ENCODE results near the gene AZU1.
"Not testable (repeated sequence)": the region's sequence is repeated elsewhere in the genome, so short reads cannot be mapped to it uniquely, and the experiment has no call there.

The AZU1 gene

DNA sequence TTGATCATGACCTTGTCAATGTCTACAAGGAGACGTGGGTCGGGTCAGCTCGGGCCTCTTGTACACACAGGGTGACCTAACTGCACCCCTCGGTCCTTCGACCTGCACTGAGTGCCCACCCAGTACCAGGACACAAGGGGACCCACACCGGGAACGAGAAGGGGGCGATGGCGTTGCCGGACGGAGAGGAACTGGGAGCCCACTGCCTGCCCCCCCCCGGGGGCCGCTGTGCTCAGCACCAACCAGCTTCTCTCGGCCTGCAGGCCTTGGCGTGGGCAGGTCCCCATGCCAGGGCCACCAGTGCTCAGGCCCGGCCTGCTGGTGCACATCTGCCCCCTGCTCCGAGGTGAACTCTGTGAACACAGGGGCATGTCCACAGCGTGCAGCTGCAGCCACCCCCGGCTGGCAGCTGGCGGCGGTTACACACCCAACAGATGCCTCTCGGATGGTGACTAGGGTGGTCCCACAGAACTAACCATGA is 46.0 kb downstream of the AZU1 start:
- no peak for DNase-seq (ENCODE audit: low read depth)

DNA sequence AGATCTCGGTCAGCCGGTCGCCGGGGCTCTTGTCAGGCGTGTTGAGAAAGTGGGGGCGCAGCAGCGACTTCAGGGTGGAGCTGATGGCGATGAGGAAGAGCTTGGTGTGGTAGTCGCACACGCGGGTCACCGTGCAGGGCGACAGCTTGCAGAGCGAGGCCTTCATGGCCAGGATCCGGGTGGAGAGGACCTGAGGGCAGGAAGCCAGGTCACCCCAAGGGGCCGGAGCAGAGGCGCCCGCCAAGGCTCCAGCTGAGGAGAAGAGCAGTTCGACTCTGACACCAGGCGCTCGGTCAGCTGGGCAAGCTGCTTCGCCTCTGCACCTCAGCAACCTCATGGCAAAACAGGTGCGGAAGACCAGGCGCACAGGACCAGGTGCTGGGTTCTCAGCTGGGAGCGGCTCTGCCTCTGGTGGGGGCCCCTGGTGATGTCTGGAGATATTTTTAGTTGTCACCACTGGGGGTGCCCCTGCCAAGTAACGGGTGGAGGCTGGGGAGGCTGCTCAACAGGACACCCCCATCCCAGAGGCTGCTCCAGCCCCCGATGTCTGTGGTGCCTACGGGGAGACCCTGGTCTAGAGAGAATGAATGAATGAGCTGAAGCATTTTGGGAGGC is 47.7 kb downstream of the AZU1 start:
- no peak for DNase-seq (ENCODE audit: low read depth)

DNA sequence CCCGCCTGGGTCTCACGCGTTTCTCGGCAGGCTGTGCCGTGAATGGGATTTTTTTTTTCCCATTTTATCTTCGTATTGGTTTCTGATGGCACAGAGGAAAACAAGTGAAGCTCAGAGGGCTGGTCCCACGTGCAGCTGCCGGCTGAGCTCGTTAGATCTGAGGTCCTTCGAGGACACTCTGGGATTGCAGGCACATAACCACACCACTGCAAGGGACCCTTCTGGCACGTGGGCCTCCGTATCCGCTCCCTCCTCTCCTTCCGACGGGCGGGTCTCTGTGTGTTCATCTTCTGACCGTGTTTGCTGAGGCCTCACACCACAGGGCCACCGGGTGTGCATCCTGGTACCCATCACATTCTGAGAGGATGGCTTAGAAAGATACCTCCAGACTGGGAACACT is 48.5 kb downstream of the AZU1 start:
- no peak for DNase-seq (ENCODE audit: low read depth)

DNA sequence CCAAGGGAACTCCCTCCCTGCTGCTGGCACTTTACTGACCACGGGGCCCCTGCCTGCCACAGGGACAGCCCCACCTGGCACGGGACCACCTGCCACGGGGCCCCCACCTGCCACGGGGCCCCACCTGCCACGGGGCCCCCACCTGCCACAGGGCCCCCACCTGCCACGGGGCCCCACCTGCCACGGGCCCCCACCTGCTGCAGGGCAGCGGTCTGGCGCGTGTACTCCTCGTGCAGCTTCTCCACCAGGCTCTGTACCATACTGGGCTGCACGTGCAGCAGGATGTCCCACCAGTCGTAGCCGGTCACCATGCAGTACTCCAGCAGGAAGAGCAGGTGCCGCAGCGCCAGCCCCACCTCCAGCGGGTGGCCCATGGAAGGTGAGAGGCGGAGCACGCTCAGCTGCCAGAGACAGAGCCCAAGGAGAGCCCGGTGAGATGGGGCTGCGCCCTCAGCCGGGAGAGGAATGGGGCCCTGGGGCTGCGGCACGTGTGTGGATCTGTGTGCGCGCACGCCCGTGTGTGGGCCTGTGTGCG is 49.2 kb downstream of the AZU1 start:
- no peak for DNase-seq (ENCODE audit: low read depth)

DNA sequence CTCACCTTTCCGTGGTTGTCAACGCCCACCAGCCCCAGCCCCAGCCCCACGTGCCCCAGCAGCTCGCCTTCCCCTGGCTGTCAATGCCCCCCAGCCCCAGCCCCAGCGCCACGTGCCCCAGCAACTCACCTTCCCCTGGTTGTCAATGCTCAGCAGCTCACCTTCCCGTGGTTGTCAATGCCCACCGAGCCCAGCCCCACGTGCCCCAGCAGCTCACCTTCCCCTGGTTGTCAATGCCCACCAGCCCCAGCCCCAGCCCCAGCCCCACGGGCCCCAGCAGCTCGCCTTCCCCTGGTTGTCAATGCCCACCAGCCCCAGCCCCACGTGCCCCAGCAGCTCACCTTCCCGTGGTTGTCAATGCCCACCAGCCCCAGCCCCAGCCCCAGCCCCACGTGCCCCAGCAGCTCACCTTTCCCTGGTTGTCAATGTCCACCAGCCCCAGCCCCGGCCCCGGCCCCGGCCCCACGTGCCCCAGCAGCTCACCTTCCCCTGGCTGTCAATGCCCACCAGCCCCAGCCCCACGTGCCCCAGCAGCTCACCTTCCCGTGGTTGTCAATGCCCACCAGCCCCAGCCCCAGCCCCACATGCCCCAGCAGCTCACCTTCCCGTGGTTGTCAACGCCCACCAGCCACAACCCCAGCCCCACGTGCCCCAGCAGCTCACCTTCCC is 50.5 kb downstream of the AZU1 start:
- DNase-seq (ENCODE audit: low read depth) = not testable (repeated sequence)

DNA sequence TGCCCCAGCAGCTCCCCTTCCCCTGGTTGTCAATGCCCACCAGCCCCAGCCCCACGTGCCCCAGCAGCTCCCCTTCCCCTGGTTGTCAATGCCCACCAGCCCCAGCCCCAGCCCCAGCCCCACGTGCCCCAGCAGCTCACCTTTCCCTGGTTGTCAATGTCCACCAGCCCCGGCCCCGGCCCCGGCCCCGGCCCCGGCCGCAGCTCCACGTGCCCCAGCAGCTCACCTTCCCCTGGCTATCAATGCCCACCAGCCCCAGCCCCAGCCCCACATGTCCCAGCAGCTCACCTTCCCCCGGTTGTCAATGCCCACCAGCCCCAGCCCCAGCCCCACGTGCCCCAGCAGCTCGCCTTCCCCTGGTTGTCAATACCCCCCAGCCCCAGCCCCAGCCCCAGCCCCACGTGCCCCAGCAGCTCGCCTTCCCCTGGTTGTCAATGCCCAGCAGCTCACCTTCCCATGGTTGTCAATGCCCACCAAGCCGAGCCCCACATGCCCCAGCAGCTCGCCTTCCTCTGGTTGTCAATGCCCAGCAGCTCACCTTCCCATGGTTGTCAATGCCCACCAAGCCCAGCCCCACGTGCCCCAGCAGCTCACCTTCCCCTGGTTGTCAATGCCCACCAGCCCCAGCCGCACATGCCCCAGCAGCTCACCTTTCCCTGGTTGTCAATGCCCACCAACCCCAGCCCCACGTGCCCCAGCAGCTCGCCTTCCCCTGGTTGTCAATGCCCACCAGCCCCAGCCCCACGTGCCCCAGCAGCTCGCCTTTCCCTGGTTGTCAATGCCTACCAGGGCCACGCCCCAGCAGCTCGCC is 51.3 kb downstream of the AZU1 start:
- not testable (repeated sequence) for DNase-seq (ENCODE audit: low read depth)

DNA sequence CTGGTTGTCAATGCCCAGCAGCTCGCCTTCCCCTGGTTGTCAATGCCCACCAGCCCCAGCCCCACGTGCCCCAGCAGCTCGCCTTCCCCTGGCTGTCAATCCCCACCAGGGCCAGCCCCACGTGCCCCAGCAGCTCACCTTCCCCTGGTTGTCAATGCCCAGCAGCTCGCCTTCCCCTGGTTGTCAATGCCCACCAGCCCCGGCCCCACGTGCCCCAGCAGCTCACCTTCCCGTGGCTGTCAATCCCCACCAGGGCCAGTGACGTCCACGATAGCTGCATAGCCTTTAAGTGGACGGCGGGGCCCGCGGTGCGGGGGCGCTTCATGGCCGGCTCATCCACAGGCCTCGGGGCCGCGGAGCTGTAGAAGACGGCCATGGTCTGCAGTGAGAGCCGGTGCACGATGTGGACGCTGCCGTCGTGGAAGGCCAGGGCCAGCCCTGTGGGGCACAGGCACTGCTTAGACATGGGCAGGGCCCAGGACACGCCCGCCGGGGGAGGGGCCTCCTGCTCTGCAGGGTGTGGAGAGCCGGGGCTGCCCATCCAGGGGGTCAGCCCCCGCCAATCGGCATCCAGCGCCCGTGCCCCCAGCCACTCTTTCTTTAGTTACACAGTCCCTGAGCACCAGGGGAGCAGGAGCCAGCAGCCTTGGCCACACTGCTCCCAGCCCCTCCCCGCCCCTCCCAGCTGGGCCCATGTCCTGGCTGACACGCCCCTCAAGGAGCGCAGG is 52.2 kb downstream of the AZU1 start:
- DNase-seq (ENCODE audit: low read depth) = no peak

All from stimulated activated CD8-positive, alpha-beta memory T cell treated with anti-CD3 and anti-CD28 coated beads, Interleukin-12 subunit alpha, Interleukin-12 subunit beta, amount 100 ng/mL, for 1 hour (primary cell).